H9 (cell line): ENCODE measurements around the gene SGTA. TPM values are rescaled to one million over a fixed set of nuclear protein-coding genes. Genes with fewer than 3 reads are reported as not detected.

Experiments
- DNase-seq: peaks from one replicate; pipeline ENCODE4 v3.0.0-alpha.2; 2017
- H2AFZ ChIP-seq: one replicate; pipeline ENCODE4 v1.6.1; 2013; ENCODE audit warnings: mild to moderate bottlenecking, low read length, control low read depth, moderate library complexity
- H2AK5ac ChIP-seq: 2 replicates; pipeline ENCODE4 v1.6.1; 2013; ENCODE audit warnings: low read length, control low read depth, mixed read lengths; ENCODE audit not compliant: insufficient read length
- H2BK120ac ChIP-seq: one replicate; pipeline ENCODE4 v1.6.1; 2013; ENCODE audit warnings: low read depth, mild to moderate bottlenecking, low read length, control low read depth, inconsistent platforms; ENCODE audit not compliant: poor library complexity, severe bottlenecking
- H2BK12ac ChIP-seq: 2 replicates; pipeline ENCODE4 v1.6.1; 2013; ENCODE audit warnings: low read length, control low read depth, mixed read lengths, low read depth; ENCODE audit not compliant: insufficient read length
- H2BK15ac ChIP-seq: 2 replicates; pipeline ENCODE4 v1.6.1; 2013; ENCODE audit warnings: low read depth, low read length, control low read depth
- H2BK20ac ChIP-seq: one replicate; pipeline ENCODE4 v1.6.1; 2013; ENCODE audit warnings: low read depth, mild to moderate bottlenecking, low read length, control low read depth, inconsistent platforms; ENCODE audit not compliant: poor library complexity, severe bottlenecking
- H2BK5ac ChIP-seq: 2 replicates; pipeline ENCODE4 v1.6.1; 2013; ENCODE audit warnings: low read length, control low read depth, mixed read lengths; ENCODE audit not compliant: insufficient read length
- H3K14ac ChIP-seq: 2 replicates; pipeline ENCODE4 v1.6.1; 2013; ENCODE audit warnings: low read length, control low read depth; ENCODE audit not compliant: insufficient read depth
- H3K18ac ChIP-seq: 2 replicates; pipeline ENCODE4 v1.6.1; 2013; ENCODE audit warnings: low read depth, mild to moderate bottlenecking, mixed read lengths, low read length, control low read depth; ENCODE audit not compliant: insufficient read length
- H3K23ac ChIP-seq: 2 replicates; pipeline ENCODE4 v1.6.1; 2013; ENCODE audit warnings: low read length, control low read depth, mixed read lengths, low read depth; ENCODE audit not compliant: insufficient read length
- H3K23me2 ChIP-seq: 2 replicates; pipeline ENCODE4 v1.6.1; 2013; ENCODE audit warnings: low read depth, mild to moderate bottlenecking, mixed read lengths, low read length, control low read depth; ENCODE audit not compliant: insufficient read length, poor library complexity, severe bottlenecking
- H3K27ac ChIP-seq: 2 replicates; pipeline ENCODE4 v1.5.1; 2013; ENCODE audit warnings: low read length, control low read depth, mixed read lengths, low read depth; ENCODE audit not compliant: insufficient read length
- H3K27me3 ChIP-seq: 2 replicates; pipeline ENCODE4 v1.6.1; 2013; ENCODE audit warnings: low read length, control low read depth, inconsistent platforms; ENCODE audit not compliant: insufficient read depth
- H3K4ac ChIP-seq: 2 replicates; pipeline ENCODE4 v1.6.1; 2013; ENCODE audit warnings: low read depth, mild to moderate bottlenecking, control low read depth, inconsistent platforms, low read length, moderate library complexity
- H3K4me1 ChIP-seq: 2 replicates; pipeline ENCODE4 v1.6.1; 2013; ENCODE audit warnings: low read length, control low read depth, inconsistent platforms; ENCODE audit not compliant: insufficient read depth
- H3K4me2 ChIP-seq: 2 replicates; pipeline ENCODE4 v1.6.1; 2013; ENCODE audit warnings: low read length, control low read depth, mixed read lengths; ENCODE audit not compliant: insufficient read length, insufficient read depth
- H3K56ac ChIP-seq: 2 replicates; pipeline ENCODE4 v1.6.1; 2013; ENCODE audit warnings: low read depth, mild to moderate bottlenecking, mixed read lengths, low read length, control low read depth; ENCODE audit not compliant: insufficient read length
- H3K79me1 ChIP-seq: 2 replicates; pipeline ENCODE4 v1.6.1; 2013; ENCODE audit warnings: low read depth, mild to moderate bottlenecking, moderate library complexity, low read length, control low read depth, inconsistent platforms; ENCODE audit not compliant: insufficient read depth, poor library complexity, severe bottlenecking
- H3K79me2 ChIP-seq: 2 replicates; pipeline ENCODE4 v1.6.1; 2013; ENCODE audit warnings: low read length, control low read depth, inconsistent platforms; ENCODE audit not compliant: insufficient read depth
- H3K9ac ChIP-seq: 2 replicates; pipeline ENCODE4 v1.6.1; 2013; ENCODE audit warnings: low read length, control low read depth, mixed read lengths; ENCODE audit not compliant: insufficient read length; ENCODE audit errors: extremely low read depth
- H3K9me3 ChIP-seq: one replicate; pipeline ENCODE4 v1.6.1; 2013; ENCODE audit warnings: low read depth, low read length, inconsistent platforms; ENCODE audit not compliant: control insufficient read depth
- H3T11ph ChIP-seq: one replicate; pipeline ENCODE4 v1.6.1; 2013; ENCODE audit warnings: mild to moderate bottlenecking, low read length, control low read depth, inconsistent platforms
- H4K20me1 ChIP-seq: one replicate; pipeline ENCODE4 v1.6.1; 2013; ENCODE audit not compliant: control insufficient read depth, insufficient read length, insufficient read depth
- H4K5ac ChIP-seq: 2 replicates; pipeline ENCODE4 v1.6.1; 2013; ENCODE audit warnings: low read depth, mild to moderate bottlenecking, mixed read lengths, low read length, control low read depth; ENCODE audit not compliant: insufficient read length
- H4K8ac ChIP-seq: replicated peaks from 2 replicates; pipeline ENCODE4 v1.6.1; 2013; ENCODE audit warnings: low read length, control low read depth, mixed read lengths, low read depth; ENCODE audit not compliant: insufficient read length
- H4K91ac ChIP-seq: 2 replicates; pipeline ENCODE4 v1.6.1; 2013; ENCODE audit warnings: low read depth, mild to moderate bottlenecking, moderate library complexity, mixed read lengths, low read length, control low read depth; ENCODE audit not compliant: insufficient read length
- H3K27ac Mint-ChIP-seq, 3 experiments: 2 replicates in 2 of 3; 3 replicates in 1 of 3; pipeline ENCODE4 v1.8.0; 2020 to 2021; ENCODE audit warnings: mixed read lengths in 3 of 3, mild to moderate bottlenecking in 1 of 3, moderate library complexity in 1 of 3
- H3K27me3 Mint-ChIP-seq: 2 replicates; pipeline ENCODE4 v1.8.0; 2021; ENCODE audit warnings: low read depth, mild to moderate bottlenecking, moderate library complexity, mixed read lengths
- H3K36me3 Mint-ChIP-seq, 3 experiments: 2 replicates in 2 of 3; 3 replicates in 1 of 3; pipeline ENCODE4 v1.8.0; 2020 to 2021; ENCODE audit warnings: low read depth in 3 of 3, mixed read lengths in 3 of 3; ENCODE audit not compliant: insufficient read depth in 1 of 3
- H3K4me1 Mint-ChIP-seq, 2 experiments: 2 replicates each; pipeline ENCODE4 v1.8.0; 2020; ENCODE audit warnings: mixed read lengths in 2 of 2
- H3K4me3 Mint-ChIP-seq, 2 experiments: 2 replicates in 1 of 2; 3 replicates in 1 of 2; pipeline ENCODE4 v1.8.0; 2020 to 2021; ENCODE audit warnings: mild to moderate bottlenecking in 2 of 2, mixed read lengths in 2 of 2, moderate library complexity in 1 of 2
- H3K9me3 Mint-ChIP-seq, 2 experiments: 2 replicates in 1 of 2; 3 replicates in 1 of 2; pipeline ENCODE4 v1.8.0; 2020; ENCODE audit warnings: mild to moderate bottlenecking in 2 of 2, mixed read lengths in 2 of 2, moderate library complexity in 1 of 2
- CTCF ChIP-seq: fragments of 200-600 bp; sonication (generic); conservative IDR thresholded peaks from 3 replicates; pipeline ENCODE4 v1.8.0; 2021; ENCODE audit warnings: antibody characterized with exemption, mild to moderate bottlenecking
- WGBS: extraction: QIAGEN DNeasy Blood & Tissue Kit; methylation state at CpG from one replicate; pipeline ENCODE4 v1.1.7; 2013; ENCODE audit warnings: missing lambda C conversion rate, low lambda C conversion rate, mixed read lengths; ENCODE audit not compliant: insufficient read length; ENCODE audit errors: extremely low coverage; 5-methylcytosine and 5-hydroxymethylcytosine counted together
- total RNA-seq: library from RNA; stranded (reverse); gene quantifications from 2 replicates; pipeline ENCODE4 v1.2.1, GENCODE V29; 2021

SGTA gene
- total RNA-seq, 1 experiment from 2014 or later, result 102 TPM

DNA sequence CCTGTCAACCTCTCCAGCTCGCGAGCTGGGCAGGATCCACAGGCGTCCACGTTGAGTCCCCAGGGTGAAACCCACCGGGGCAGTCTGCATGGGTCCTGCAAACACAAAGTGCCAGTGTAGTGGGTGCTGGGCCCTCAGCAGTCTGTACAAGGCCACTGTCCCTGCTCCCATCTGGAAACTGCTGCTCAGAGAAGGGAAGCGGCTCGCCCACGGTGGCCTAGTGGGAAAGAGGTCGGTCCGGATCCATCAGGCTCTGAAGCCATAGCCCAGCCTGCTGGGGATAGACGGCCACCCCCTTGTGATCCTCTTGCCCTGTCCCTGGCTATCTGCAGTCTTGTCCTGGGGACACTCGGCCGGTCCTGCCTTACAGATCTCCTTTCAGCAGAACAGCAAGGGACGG, 59.3 kb downstream of the SGTA start:
- H3K79me1 ChIP-seq, result no peaks in the 10 kb centered on the region
- H3K18ac ChIP-seq, result no peak overlapping the region
- WGBS, result no CpG with 5 or more reads among the region's 14 CpGs
- Mint-ChIP-seq H3K9me3 (no peaks in the 10 kb centered on the region), H3K36me3 (no peaks in the 10 kb centered on the region), H3K4me3 (no peak overlapping the region), H3K4me1 (peaks cover 9 to 25% of the 10 kb centered on the region in 2 experiments), H3K27me3 (peaks cover 55% of the 10 kb centered on the region), H3K27ac (no peak overlapping the region)
- no peak overlapping the region for H2AK5ac ChIP-seq
- no peak overlapping the region for H2BK20ac ChIP-seq
- no peak overlapping the region for H3K56ac ChIP-seq
- H2BK12ac ChIP-seq, result no peak overlapping the region
- peaks cover 3% of the 10 kb centered on the region for H4K20me1 ChIP-seq
- no peak overlapping the region for H4K5ac ChIP-seq
- no peaks in the 10 kb centered on the region for H3K27me3 ChIP-seq
- H2BK15ac ChIP-seq, result no peak overlapping the region
- H3K4ac ChIP-seq, result no peak overlapping the region
- H3K9me3 ChIP-seq, result no peaks in the 10 kb centered on the region
- no peak overlapping the region for H2BK120ac ChIP-seq
- H3T11ph ChIP-seq, result no peak overlapping the region
- TF ChIP-seq CTCF, result no peak
- H4K91ac ChIP-seq, result no peak overlapping the region
- H4K8ac ChIP-seq, result no peak overlapping the region
- H3K27ac ChIP-seq, result no peak overlapping the region
- no peaks in the 10 kb centered on the region; the same call in 1 of the 2 replicates for H3K4me1 ChIP-seq
- no peak overlapping the region for H3K14ac ChIP-seq
- H3K23ac ChIP-seq, result no peak overlapping the region
- H2AFZ ChIP-seq, result no peak overlapping the region
- no peaks in the 10 kb centered on the region for H3K79me2 ChIP-seq
- H3K9ac ChIP-seq, result no peak overlapping the region
- no peak for DNase-seq
- H2BK5ac ChIP-seq, result no peak overlapping the region
- peaks cover 7% of the 10 kb centered on the region for H3K23me2 ChIP-seq
- H3K4me2 ChIP-seq, result no peak overlapping the region
